DMS79 treated with DMSO at 0.1 percent for 48 hours (cell line): ENCODE measurements around the gene CELA3B.
"Not testable (repeated sequence)": the region's sequence is repeated elsewhere in the genome, so short reads cannot be mapped to it uniquely, and the experiment has no call there.

Source experiments
- DNase-seq: peaks from one replicate; lab custom pipeline; 2025; lab: John Stamatoyannopoulos, UW

The CELA3B gene

GRCh38 chr1:22012752-22013151 lies 35.9 kb downstream of the CELA3B start:
- DNase-seq, result not testable (repeated sequence)

- DNase-seq, result not testable (repeated sequence)
These were observed 37.9 kb downstream of the CELA3B start for GRCh38 chr1:22014575-22015206.

- DNase-seq, result no peak
These were observed 42.0 kb downstream of the CELA3B start for GRCh38 chr1:22018583-22019559.

GRCh38 chr1:22021061-22021460 lies 44.2 kb downstream of the CELA3B start:
- no peak for DNase-seq

GRCh38 chr1:22024485-22025367 lies 47.9 kb downstream of the CELA3B start:
- peak; percentile 96 for DNase-seq

- DNase-seq, result peak; percentile 66
These were observed 48.7 kb downstream of the CELA3B start for GRCh38 chr1:22025368-22026155.

GRCh38 chr1:22026924-22027289 lies 50.1 kb downstream of the CELA3B start:
- DNase-seq, result no peak

GRCh38 chr1:22030057-22030456 lies 53.2 kb downstream of the CELA3B start:
- no peak for DNase-seq

- DNase-seq, result no peak
These were observed 53.7 kb downstream of the CELA3B start for GRCh38 chr1:22030473-22030872.

GRCh38 chr1:22031214-22031962 lies 54.6 kb downstream of the CELA3B start:
- DNase-seq, result no peak

GRCh38 chr1:22034834-22035233 lies 58.0 kb downstream of the CELA3B start:
- DNase-seq, result not testable (repeated sequence)

GRCh38 chr1:22037520-22037919 lies 60.7 kb downstream of the CELA3B start:
- DNase-seq, result no peak

- no peak for DNase-seq
These were observed 61.2 kb downstream of the CELA3B start for GRCh38 chr1:22038036-22038435.
